GM20431 (cell line): ENCODE data around the gene RALGPS2.

Experiments
- in situ Hi-C: fragments of 300-500 bp; cut with MseI, MboI; formaldehyde crosslinking; loops from one replicate; pipeline ENCODE4 v1.15.0; 2020; ENCODE audit warnings: low sequenced_read_pairs; ENCODE audit not compliant: unreplicated experiment

RALGPS2 gene

DNA sequence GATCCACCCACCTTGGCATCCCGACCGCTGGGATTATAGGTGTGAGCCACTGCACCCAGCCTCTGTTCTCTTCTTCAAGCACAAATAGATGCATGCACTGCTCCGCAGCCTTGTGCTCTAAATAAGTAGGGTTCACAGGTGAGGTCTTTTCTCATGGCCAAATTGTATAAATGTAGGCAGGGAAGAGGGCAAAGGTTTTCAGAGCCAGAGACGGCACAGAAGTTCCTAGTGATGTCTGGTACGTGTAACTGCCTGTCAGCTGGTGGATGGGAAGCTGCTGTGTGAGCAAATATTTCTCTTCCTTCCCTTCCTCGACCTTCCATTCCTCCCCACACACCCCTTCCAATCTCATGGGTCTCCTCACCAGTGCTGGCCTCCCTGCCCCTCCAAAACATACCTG lies 229.9 kb downstream of the RALGPS2 start:
- in situ Hi-C loops = no loop called here

DNA sequence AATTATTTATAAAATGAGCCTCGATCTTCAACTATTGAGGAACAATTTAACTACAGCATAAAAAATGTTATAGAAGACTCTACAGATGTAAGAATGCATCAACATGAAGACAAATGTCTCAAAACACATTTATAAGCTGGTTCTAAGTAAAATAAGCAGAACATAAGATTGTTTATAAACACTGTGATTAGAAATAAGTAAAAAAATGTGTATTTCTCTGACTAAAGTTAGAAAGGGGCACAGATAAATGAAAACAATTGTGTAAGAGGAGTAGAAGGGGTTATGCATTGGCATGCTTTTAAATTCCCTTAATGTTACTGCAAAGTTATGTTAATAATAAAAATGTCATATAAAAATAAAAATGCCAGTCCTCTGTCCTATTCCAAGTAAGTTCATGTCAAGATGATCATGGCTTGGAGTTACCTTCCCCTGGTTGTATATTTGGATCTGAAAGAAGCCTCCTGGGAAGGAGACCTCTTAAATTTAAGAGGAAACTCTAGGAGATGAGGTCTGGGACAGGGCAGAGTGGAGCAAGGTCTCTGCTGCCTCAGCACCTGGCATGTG lies 230.4 kb downstream of the RALGPS2 start:
- in situ Hi-C loops = no loop called here

DNA sequence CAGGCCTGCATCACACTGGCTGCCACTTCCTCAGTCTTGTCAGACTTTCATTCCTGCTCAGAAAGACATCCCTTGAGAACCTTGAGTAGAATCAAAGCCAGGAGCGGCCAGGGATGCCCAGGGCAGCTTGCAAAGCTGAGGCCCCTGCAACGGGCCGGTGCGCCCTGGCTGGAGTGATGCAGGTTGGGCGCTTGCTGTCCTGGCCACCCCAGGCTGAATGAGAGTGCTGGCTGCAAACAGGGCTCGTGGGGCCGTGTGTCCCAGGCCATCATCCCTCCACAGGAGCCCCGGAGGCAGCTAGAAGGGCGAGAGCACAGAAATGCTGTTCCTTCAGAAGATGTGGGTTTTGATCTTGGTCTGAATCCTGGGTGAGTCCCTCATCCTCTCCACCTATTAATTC lies 233.4 kb downstream of the RALGPS2 start:
- in situ Hi-C loops = no loop called here

DNA sequence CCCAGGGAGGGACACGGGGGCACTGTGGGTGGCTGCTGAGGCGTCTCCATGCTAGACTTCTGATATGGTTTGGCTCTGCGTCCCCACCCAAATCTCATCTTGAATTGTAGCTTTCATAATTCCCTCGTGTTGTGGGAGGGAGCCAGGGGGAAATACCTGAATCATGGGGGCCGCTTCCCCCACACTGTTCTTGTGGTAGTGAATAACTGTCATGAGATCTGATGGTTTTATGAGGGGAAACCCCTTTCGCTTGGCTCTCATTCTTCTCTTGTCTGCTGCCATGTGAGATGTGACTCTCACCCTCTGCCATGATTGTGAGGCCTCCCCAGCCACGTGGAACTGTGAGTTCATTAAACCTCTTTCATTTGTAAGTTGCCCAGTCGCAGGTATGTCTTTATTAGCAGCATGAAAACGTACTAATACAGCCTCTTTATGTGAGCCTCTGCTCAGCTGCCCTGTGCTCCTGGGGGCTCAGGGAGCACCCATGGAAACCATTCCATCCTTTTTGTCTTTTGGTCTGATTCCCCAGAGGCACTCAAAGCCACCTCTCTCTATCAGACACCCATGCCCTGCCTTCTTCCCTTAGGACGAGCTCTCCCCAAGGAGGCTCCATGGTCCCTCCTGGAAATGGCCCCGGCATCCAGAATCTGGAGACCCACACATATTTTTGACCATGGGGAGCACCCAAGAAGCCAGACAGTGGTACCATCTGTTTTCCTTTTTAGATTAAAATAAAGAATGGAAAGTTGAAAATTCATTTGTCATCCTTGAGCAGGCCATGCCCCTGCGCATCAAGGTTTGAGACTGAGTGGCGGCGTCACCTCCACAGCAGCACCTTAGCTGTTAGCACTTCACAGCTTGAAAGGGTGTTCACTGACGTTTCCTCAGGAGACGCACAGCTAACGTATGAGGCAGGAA lies 234.8 kb downstream of the RALGPS2 start:
- in situ Hi-C loops = no loop called here

DNA sequence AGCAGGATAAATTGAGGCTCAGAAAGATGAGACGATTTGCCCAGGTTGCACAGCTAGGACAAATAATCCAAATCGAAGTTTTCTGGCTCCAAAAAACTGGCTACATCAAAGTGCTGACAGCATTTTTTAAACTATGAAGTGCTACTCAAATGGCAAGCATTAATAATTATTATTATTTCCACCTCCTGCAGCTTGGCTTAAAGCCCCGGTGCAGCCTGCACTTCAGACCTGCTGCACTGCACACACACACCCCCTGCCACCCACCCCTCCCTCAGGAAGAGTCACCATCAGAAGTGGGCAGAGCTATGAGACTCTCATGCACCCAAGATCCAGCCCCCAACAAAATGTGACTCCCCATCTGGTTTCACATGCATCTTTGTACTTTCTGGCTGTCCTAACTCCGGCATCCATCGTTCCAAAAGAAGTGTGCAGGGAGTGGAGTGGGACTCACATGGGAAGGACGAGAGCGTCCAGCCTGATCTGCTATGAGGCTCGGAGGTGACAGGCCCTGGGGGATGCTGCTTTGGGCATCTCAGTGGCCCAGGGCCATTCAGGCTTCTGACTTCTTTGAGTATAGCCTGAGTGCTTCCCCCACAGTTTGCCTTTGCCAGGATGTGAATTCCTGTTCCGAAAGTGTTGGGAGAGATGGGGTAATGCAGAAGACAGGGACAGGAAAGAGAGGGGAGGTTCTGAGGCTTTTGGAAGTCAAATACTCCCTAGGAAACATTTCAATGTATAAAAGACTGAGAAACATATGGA lies 235.6 kb downstream of the RALGPS2 start:
- in situ Hi-C loops = no loop called here

DNA sequence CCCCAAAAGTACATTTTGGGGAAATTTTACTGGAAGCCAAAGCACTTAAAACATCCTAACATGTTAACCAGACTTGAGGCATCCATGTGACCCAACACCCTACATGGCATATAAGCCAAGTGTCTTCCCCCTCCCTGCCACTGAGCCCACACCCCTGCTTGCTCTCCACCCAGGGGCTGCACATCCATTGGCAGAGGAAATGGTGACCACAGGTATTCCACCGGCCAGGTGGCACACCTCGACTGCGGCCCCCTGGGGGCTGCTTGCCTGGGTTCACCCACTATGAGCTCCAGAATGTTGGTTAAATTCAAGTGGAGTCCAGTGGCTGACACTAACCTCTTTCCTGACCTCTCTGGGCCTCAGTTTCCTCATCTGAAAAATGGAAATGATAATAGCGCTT lies 236.3 kb downstream of the RALGPS2 start:
- in situ Hi-C loops = no loop called here

DNA sequence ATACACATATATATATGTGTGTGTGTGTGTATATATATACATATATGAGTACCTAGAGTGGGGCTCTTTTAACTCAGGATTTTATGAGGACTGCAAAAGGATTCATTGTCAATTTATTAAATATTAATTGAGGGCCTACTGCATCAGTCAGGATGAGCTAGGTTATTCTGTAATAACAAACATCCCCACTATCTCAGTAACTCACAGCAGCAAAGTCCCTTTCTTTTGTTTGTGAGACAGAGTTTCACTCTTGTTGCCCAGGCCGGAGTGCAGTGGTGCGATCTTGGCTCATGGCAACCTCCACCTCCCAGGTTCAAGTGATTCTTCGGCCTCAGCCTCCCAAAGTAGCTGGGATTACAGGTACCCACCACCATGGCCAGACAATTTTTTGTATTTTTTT lies 236.8 kb downstream of the RALGPS2 start:
- in situ Hi-C loops = no loop called here

DNA sequence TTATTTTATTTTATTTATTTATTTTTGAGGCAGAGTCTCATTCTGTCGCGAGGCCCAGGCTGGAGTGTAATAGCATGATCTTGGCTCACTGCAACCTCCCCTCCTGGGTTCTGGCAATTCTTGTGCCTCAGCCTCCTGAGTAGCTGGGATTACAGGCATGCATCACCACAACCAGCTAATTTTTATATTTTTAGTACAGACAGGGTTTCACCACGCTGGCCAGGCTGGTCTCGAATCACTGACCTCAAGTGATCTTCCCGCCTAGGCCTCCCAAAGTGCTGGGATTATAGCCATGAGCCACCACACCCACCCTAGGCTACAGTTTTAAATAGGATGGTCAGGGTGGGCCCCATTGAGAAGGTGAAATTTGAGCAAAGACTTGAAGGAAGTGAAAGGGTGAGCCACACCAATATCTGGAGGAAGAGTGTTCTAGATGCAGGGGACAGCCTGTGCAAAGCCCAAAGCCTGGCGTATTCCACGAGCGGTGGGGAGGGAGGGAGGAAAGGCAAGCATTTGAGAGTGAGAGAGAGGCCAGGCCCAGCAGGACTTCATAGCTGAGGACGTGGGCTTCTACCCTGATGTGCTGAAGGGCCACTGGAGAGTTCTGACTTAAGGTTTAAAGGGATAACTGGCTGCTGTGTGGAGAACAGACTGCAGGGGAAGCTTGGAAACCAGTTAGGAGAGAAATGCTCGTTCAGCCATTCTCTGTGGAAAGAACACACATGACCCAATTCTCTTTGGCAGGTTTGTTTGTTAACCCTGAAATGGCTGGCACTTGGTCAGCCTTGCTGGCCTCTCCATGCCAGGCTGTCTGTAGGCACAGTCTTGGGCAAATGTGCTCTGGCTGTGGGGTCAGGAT lies 238.0 kb downstream of the RALGPS2 start:
- in situ Hi-C loops = no loop called here

DNA sequence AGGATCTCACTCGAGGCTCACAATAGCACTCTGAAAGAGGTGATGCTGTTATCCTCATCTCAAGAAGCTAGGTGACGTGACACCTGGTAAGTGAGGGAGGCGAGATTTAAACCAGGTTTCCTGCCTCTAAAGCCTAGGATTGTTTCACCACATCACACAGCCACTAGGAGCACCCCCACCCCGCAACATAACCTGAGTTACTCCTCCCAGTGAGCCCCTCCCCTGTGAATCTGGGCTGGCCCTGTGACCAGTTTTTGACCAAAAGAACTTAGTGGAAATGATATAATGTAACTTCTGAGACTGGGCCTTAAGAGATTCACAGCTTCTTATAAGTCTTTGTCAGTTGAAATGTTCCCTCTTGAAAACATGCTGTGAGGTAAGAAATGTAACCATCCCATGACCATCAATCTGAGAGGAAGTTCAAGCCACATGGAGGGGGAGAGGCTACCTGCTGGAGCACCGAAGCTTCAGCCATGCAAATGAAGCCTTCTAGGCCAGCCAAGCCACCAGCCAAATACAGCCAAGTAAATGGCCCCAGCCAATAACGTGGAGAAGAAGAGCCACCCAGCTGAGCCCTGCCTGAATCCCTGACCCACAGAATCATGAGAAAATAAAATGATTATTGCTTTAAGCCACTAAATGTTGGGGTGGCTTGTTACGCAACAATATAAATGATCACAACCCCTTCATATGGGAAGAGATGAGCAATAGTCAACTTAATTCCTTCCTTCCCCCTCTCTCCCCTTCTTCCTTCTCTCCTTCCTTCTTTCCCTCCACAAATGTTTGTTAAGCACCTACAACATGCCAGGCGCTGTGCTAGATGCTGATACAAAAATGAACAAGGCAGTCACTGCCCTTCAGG lies 239.7 kb downstream of the RALGPS2 start:
- in situ Hi-C loops = no loop called here

DNA sequence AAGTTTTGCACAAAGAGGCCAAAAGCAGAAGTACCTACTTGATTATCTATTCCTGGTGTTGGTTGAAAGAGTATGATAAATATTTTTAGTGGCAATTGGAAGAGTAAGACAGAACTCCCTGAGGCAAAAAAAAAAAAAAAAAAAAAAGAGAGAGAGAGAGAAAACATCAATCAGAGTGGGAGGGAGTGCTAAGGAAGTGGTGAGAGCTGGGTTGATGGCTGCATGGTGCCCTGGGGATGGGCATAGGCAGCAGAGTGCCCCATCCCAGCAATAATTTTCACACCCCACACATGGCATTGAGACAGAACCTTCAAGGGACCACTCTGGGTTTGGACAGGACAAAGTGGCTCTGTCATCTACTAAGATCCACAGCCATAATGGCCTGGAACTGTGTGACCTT lies 241.3 kb downstream of the RALGPS2 start:
- in situ Hi-C loops = no loop called here

DNA sequence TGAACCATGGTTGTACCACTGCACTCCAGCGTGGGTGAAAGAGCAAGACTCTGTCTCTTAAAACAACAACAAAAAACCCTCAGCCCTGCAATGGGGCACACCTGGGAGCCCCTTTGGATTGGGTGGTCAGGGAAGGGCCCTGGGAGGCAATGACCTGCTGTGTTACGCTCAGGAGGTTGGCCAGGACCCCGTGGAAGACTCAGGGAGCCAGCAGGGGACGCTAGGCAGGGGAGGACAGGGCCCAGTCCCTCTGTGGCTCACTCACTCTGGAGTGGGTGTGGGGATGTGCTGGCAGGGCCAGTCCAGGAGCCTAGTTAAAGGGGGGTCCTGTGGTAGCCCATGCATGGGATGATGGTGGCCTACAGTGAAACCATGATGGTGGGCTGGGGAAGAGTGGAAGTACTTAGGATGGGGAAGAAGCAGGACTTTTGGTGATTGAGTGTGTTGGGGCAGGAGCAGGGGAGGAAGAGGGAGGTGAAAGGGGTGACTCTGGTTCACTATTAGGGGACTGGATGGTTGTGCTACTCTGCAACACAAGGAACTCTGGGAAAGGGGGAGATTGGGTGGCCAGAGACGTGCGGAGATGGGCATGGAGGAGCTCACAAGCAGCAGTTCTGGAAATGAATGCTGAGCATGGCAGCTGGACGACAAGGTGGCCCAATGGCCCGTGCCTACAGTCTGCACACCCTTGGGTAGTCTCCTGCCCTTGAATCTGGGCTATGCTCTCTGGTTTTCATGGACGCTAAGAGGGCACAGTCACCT lies 244.4 kb downstream of the RALGPS2 start:
- in situ Hi-C loops = no loop called here

DNA sequence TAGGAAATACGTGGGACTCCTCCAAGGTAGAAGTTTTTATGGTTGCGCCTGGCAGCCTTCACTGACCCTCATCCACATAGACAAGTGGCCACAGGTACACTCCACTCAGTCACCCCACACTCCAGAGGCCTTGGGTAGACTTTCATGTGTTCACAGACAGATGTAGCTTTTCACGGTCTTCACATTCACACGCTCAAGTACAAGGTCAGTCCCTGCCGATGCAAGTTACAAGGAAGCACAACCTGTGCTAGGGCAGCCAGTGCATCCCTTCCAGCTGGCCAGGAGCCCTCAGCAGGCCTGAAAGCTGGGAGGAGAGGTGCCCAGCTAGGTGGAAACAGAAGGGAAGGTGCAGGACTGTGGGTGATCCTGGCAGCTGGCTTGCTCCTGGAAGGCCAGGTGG lies 245.1 kb downstream of the RALGPS2 start:
- in situ Hi-C loops = no loop called here
